ENCODE results near the gene CTDP1.

CTDP1 gene

GRCh38 chr18:79781331-79781941, 101.8 kb downstream of the CTDP1 start:
- DNase-seq (ENCODE audit: low read depth, low spot score): no peak

GRCh38 chr18:79782566-79783308, 103.1 kb downstream of the CTDP1 start:
- no peak for DNase-seq (ENCODE audit: low read depth, low spot score)

GRCh38 chr18:79784071-79784913, 104.7 kb downstream of the CTDP1 start:
- DNase-seq (ENCODE audit: low read depth, low spot score): no peak

- DNase-seq (ENCODE audit: low read depth, low spot score): no peak
Observed at GRCh38 chr18:79784965-79785770, 105.6 kb downstream of the CTDP1 start.

- DNase-seq (ENCODE audit: low read depth, low spot score): no peak
Observed at GRCh38 chr18:79785831-79786230, 106.2 kb downstream of the CTDP1 start.

GRCh38 chr18:79786304-79786703, 106.7 kb downstream of the CTDP1 start:
- DNase-seq (ENCODE audit: low read depth, low spot score): no peak

- no peak for DNase-seq (ENCODE audit: low read depth, low spot score)
Observed at GRCh38 chr18:79786786-79787526, 107.4 kb downstream of the CTDP1 start.

GRCh38 chr18:79787527-79787864, 107.9 kb downstream of the CTDP1 start:
- DNase-seq (ENCODE audit: low read depth, low spot score): no peak

- no peak for DNase-seq (ENCODE audit: low read depth, low spot score)
Observed at GRCh38 chr18:79787865-79788733, 108.5 kb downstream of the CTDP1 start.

GRCh38 chr18:79788734-79789085, 109.1 kb downstream of the CTDP1 start:
- no peak for DNase-seq (ENCODE audit: low read depth, low spot score)

- DNase-seq (ENCODE audit: low read depth, low spot score): no peak
Observed at GRCh38 chr18:79789091-79789891, 109.7 kb downstream of the CTDP1 start.

GRCh38 chr18:79789901-79790890, 110.6 kb downstream of the CTDP1 start:
- no peak for DNase-seq (ENCODE audit: low read depth, low spot score)

GRCh38 chr18:79790996-79791972, 111.7 kb downstream of the CTDP1 start:
- no peak for DNase-seq (ENCODE audit: low read depth, low spot score)

- no peak for DNase-seq (ENCODE audit: low read depth, low spot score)
Observed at GRCh38 chr18:79792096-79792987, 112.7 kb downstream of the CTDP1 start.

- no peak for DNase-seq (ENCODE audit: low read depth, low spot score)
Observed at GRCh38 chr18:79792988-79793355, 113.4 kb downstream of the CTDP1 start.

GRCh38 chr18:79794846-79795245, 115.2 kb downstream of the CTDP1 start:
- DNase-seq (ENCODE audit: low read depth, low spot score): no peak
